Vagina (tissue), 2 donors: Measurements from ENCODE around the gene DNAJC5. TPM values are rescaled to one million over a fixed set of nuclear protein-coding genes. Genes with fewer than 3 reads are reported as not detected.

Source experiments
- DNase-seq, 2 donors: peaks; one replicate each; pipeline ENCODE4 v3.0.0-alpha.2; 2017; ENCODE audit errors: extremely low spot score in 2 of 2
- H3K27ac ChIP-seq: fragments of 200-600 bp; sonication (generic); one replicate; pipeline ENCODE4 v1.5.1; 2019
- H3K27me3 ChIP-seq: fragments of 200-600 bp; sonication (generic); one replicate; pipeline ENCODE4 v1.5.1; 2019
- H3K36me3 ChIP-seq, 2 donors: fragments of 200-600 bp; sonication (generic); one replicate each; pipeline ENCODE4 v1.5.1; 2017 to 2019
- H3K4me1 ChIP-seq: fragments of 200-600 bp; sonication (generic); one replicate; pipeline ENCODE4 v1.5.1; 2019
- H3K4me3 ChIP-seq, 2 donors: fragments of 200-600 bp; sonication (generic); 1 replicate in 1 of 2; 2 replicates in 1 of 2; pipeline ENCODE4 v1.5.1; 2016 to 2019
- H3K9me3 ChIP-seq: fragments of 200-600 bp; sonication (generic); one replicate; pipeline ENCODE4 v1.5.1; 2019
- CTCF ChIP-seq, 3 experiments: fragments of 450-650 bp in 2 of 3; fragments of 200-600 bp in 1 of 3; sonication (generic) in 1 of 3; IDR thresholded peaks; one replicate each; pipeline ENCODE4 v1.5.1; 2017 to 2019; ENCODE audit warnings: antibody characterized with exemption in 3 of 3, mild to moderate bottlenecking in 2 of 3, moderate library complexity in 2 of 3
- POLR2A ChIP-seq, 2 donors: fragments of 450-650 bp; IDR thresholded peaks; one replicate each; pipeline ENCODE4 v1.6.1; 2017; ENCODE audit warnings: antibody characterized with exemption in 2 of 2, mild to moderate bottlenecking in 2 of 2, moderate library complexity in 2 of 2
- POLR2AphosphoS5 ChIP-seq, 2 donors: sonication (generic); formaldehyde crosslinking; IDR thresholded peaks; one replicate each; pipeline ENCODE4 v1.9.0; 2017; ENCODE audit warnings: antibody characterized with exemption in 2 of 2, mild to moderate bottlenecking in 2 of 2, low read depth in 1 of 2; ENCODE audit not compliant: insufficient read depth in 1 of 2
- intact Hi-C: fragments of 100-400 bp; cut with DNase I; formaldehyde crosslinking; loops from one replicate; pipeline ENCODE4 v1.15.1; 2023
- total RNA-seq: library from RNA; depleted of rRNA; stranded (reverse); fragments of >200 nt; gene quantifications from one replicate; pipeline ENCODE4 v1.2.3, GENCODE V29; 2016

Gene DNAJC5
- total RNA-seq, 1 donor from 2014 or later: 25.8 TPM

- Histone ChIP-seq H3K9me3 (no peaks in the 10 kb centered on the region), H3K27me3 (no peaks in the 10 kb centered on the region), H3K27ac (no peak overlapping the region), H3K36me3 (peaks cover 0 to 63% of the 10 kb centered on the region in 2 donors), H3K4me1 (peaks cover 26% of the 10 kb centered on the region), H3K4me3 (no peak overlapping the region)
- DNase-seq: no peak
- TF ChIP-seq POLR2AphosphoS5 (IDR thresholded peaks at IDR 0.05; ENCODE audit: insufficient read depth in 1 of 2, low read depth in 1 of 2): no peak
- no peak for TF ChIP-seq CTCF (IDR thresholded peaks at IDR 0.05)
- intact Hi-C loops: no loop called here
These were observed 45.7 kb downstream of the DNAJC5 start for GRCh38 chr20:63940472-63941266.

- Histone ChIP-seq H3K4me3 (no peak overlapping the region), H3K9me3 (no peaks in the 10 kb centered on the region), H3K27me3 (no peaks in the 10 kb centered on the region), H3K27ac (peak overlapping the region; percentile 44), H3K36me3 (peaks cover 0 to 71% of the 10 kb centered on the region in 2 donors), H3K4me1 (peaks cover 26% of the 10 kb centered on the region)
- intact Hi-C loops: no loop called here
- no peak for DNase-seq
- TF ChIP-seq POLR2AphosphoS5 (IDR thresholded peaks at IDR 0.05; ENCODE audit: insufficient read depth in 1 of 2, low read depth in 1 of 2): no peak
- TF ChIP-seq POLR2A (IDR thresholded peaks at IDR 0.05): no peak
- no peak for TF ChIP-seq CTCF (IDR thresholded peaks at IDR 0.05)
These were observed 46.6 kb downstream of the DNAJC5 start for GRCh38 chr20:63941282-63942081.

- TF ChIP-seq CTCF (IDR thresholded peaks at IDR 0.05) (no peak), POLR2AphosphoS5 (IDR thresholded peaks at IDR 0.05; ENCODE audit: insufficient read depth in 1 of 2, low read depth in 1 of 2) (peak in 1 of 2 donors; percentile 39)
- Histone ChIP-seq H3K27me3 (no peaks in the 10 kb centered on the region), H3K27ac (peak overlapping the region; percentile 61), H3K4me1 (peaks cover 32% of the 10 kb centered on the region), H3K36me3 (peaks cover 0 to 71% of the 10 kb centered on the region in 2 donors), H3K9me3 (no peaks in the 10 kb centered on the region), H3K4me3 (no peak overlapping the region)
- intact Hi-C loops: no loop called here
- no peak for DNase-seq
These were observed 47.5 kb downstream of the DNAJC5 start for GRCh38 chr20:63942250-63942951.

GRCh38 chr20:63942969-63943807 lies 48.3 kb downstream of the DNAJC5 start:
- no peak for DNase-seq
- H3K4me1 ChIP-seq: peaks cover 40% of the 10 kb centered on the region
- no peaks in the 10 kb centered on the region for H3K9me3 ChIP-seq
- intact Hi-C loops: no loop called here
- H3K36me3 ChIP-seq: peaks cover 0 to 71% of the 10 kb centered on the region in 2 donors
- H3K27me3 ChIP-seq: no peaks in the 10 kb centered on the region
- H3K27ac ChIP-seq: peak overlapping the region; percentile 61
- H3K4me3 ChIP-seq: no peak overlapping the region
- TF ChIP-seq CTCF (IDR thresholded peaks at IDR 0.05) (no peak), POLR2A (IDR thresholded peaks at IDR 0.05) (no peak), POLR2AphosphoS5 (IDR thresholded peaks at IDR 0.05; ENCODE audit: insufficient read depth in 1 of 2, low read depth in 1 of 2) (no peak)
